ENCODE results near the gene TNIK.

The TNIK gene

DNA sequence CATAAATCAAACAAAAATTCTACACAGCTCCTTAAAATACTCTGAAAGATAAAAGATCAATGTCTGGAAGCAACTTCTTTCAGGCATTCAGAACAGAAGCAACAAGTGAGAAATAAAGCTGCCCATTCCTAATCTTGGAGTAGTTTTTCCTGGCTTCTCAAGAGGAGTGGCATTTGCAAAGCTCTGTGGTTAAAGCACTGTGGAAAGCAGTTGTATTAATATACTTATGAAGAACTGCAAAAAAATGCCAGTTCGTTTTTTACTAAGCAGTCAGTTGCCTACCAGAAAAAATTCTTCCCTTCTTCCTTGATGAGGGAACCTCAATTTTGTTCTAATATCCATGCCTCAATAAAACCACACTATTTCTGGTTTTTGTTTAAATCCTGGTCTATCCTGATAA is 197.8 kb downstream of the TNIK start:
- no peak for DNase-seq (ENCODE audit: extremely low read depth, low read depth)
- TF ChIP-seq, protein P1, sequence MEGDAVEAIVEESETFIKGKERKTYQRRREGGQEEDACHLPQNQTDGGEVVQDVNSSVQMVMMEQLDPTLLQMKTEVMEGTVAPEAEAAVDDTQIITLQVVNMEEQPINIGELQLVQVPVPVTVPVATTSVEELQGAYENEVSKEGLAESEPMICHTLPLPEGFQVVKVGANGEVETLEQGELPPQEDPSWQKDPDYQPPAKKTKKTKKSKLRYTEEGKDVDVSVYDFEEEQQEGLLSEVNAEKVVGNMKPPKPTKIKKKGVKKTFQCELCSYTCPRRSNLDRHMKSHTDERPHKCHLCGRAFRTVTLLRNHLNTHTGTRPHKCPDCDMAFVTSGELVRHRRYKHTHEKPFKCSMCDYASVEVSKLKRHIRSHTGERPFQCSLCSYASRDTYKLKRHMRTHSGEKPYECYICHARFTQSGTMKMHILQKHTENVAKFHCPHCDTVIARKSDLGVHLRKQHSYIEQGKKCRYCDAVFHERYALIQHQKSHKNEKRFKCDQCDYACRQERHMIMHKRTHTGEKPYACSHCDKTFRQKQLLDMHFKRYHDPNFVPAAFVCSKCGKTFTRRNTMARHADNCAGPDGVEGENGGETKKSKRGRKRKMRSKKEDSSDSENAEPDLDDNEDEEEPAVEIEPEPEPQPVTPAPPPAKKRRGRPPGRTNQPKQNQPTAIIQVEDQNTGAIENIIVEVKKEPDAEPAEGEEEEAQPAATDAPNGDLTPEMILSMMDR (IDR thresholded peaks at IDR 0.05; ENCODE audit: low read depth, low read length) = no peak

DNA sequence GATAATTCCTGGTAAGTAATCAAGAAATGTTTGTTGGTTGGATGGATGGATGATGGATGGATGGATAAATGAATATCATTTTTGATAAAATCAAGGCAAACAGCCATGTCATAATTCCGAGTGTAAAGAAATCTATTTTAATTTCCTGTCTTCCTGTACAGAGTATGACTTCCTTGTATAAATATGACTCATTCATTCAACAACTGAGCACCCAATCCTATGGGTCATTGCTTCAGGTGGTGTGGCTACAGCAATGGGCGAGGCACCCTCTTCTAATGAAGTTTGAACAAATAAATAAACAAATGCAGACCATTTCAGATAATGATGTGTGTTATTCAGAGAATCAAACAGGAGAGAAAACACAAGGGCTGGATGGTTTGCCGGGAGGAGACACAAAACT is 198.7 kb downstream of the TNIK start:
- no peak for DNase-seq (ENCODE audit: extremely low read depth, low read depth)
- TF ChIP-seq, protein P1 (IDR thresholded peaks at IDR 0.05; ENCODE audit: low read depth, low read length) = no peak

DNA sequence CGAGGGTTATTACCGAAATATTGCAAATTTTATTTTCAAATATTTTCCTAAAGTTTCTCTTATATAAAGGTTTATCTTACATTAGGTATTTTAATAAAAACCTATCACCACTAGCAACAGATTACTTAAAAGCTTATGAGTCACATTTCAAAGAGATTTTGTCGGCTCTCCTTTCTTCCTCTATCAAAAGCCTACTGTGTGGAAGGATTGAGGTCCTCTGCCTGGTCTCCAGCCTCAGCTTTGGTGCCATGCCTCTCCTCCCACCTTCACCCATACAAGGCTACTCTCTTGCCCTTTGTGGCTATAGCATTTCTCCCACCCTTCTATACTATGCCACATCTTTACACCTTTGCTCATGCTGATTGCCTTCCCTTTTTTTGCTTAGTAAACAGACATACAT is 199.3 kb downstream of the TNIK start:
- no peak for DNase-seq (ENCODE audit: extremely low read depth, low read depth)
- TF ChIP-seq, protein P1 (IDR thresholded peaks at IDR 0.05; ENCODE audit: low read depth, low read length) = no peak

DNA sequence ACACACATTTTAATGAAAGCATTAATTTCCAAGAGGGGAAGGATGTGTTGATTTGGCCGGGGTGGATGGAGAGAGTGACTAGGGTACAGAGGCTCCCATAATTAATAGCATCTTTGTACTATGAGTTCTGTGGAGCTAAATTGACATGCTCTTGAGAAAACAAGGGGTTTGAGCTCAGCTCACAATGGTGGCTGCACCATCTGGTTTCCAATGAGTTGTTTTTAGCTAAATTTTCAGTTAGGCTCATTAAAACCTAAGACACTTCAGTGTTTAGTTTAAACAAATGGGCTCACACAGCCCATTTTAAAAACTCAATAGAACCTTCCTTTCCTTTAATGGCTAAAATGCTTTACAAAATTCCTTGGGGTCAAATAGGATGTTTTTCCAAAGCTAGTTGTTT is 199.7 kb downstream of the TNIK start:
- TF ChIP-seq, protein P1 (IDR thresholded peaks at IDR 0.05; ENCODE audit: low read depth, low read length) = no peak
- DNase-seq (ENCODE audit: extremely low read depth, low read depth) = no peak

DNA sequence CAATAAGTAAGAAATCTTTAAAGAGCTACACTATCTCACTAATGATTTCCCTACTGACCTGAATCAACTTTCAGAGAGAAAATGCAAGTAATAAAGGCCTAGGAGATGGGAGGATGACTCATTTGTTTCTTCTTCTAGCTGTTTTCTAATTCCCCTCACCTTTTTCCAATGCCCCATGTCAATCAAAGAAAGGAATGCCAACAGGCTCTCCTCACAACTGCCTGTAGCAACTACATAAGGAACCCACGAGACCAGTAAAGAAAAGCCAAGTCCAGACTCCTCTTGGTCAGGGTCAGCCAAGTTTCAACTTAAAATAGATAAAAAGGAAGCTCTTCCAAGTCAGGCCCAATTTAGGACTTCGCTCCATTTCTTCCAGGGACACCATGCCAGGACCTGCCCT is 201.9 kb downstream of the TNIK start:
- DNase-seq (ENCODE audit: extremely low read depth, low read depth) = no peak
- TF ChIP-seq, protein P1 (IDR thresholded peaks at IDR 0.05; ENCODE audit: low read depth, low read length) = no peak

DNA sequence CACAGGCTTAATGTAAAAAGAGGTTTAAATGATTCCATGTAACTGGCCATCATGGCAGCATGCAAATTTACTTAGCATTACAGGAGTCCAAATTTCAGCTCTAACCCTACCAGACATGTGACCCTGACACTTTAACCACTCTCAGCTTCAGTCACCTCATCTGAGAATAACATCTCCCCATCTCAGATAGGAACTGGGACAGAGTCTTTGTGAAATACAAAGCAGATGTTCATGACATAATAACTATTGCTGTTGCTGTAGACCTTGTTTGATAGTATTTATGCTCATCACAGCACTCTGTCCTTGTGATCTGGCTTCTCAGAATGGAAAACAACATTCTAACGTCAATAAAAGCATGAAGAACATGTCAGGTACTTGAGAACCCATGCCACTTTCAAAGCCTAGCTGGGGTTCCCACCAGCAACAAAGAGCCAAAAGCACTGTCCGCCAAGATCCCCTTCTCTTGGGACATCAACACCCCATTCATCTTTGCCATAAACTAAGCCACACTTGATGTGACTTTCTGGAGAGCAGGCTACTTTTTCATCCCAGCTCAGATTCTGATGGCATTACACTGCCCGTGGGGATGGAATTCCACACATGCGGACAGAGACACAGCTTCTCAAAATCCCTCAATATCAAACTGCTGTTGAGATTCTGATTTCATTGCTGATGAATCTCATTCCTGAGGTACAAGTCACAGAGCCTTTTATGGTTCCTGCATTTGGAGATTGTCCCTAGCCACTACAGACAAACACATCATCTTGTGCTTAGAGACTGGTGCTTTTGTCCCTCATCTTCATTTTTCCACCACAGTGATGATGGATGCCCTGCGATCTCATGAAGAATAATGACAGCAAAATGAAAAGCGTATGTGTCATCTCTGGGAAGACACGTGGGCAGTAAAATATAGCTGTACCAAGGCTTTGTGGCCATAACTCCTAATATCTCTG is 202.7 kb downstream of the TNIK start:
- TF ChIP-seq, protein P1 (IDR thresholded peaks at IDR 0.05; ENCODE audit: low read depth, low read length) = no peak

DNA sequence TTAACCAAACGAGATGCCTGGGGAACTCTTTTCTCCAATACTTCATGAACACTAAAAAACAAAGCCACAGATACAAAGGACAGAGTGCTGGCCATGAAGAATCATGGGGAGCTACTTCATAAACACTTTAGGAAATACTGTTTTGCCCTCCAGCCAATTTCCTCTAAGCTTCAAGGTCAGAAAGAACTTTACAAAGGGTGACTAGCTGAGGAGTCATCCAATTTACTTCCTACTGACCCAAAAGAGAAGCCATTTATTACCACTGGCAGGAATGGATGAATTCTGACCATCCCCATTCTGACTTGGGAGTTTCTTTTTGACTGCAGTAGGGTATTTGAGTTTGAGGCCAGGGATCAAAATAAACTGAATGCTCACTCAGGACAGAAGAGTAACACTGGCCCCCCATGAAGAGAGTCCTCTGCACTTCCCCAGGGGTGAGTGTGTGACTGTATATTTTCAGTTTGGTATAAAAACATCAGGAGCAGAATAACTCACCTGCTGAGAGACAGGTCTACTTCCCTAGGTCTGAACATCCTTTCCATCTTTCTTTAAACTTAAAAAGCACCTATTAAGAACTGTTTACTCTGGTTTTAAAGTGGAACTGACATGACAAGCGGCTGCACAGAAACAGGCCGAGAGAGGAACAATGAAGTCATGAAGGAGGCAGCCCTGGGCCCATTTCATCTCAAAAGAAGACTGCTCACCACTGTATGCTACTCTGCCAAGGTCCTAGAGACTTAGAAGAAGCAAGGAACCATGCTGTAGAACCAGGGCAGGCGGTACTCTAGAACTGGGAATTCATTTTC is 203.6 kb downstream of the TNIK start:
- TF ChIP-seq, protein P1 (IDR thresholded peaks at IDR 0.05; ENCODE audit: low read depth, low read length) = no peak
- no peak for DNase-seq (ENCODE audit: extremely low read depth, low read depth)

More for the DNA sequence above, 202.7 kb downstream of the TNIK start:
- no peak for DNase-seq (ENCODE audit: extremely low read depth, low read depth)

All from AG09319 (cell line).